ENCODE measurements around the gene RTBDN. TPM values are rescaled to one million over a fixed set of nuclear protein-coding genes. Genes with fewer than 3 reads are reported as not detected.
"Not testable (repeated sequence)": the region's sequence is repeated elsewhere in the genome, so short reads cannot be mapped to it uniquely, and the experiment has no call there.

The RTBDN gene
- total RNA-seq, 1 experiment from 2014 or later, result 0.95 TPM

DNA sequence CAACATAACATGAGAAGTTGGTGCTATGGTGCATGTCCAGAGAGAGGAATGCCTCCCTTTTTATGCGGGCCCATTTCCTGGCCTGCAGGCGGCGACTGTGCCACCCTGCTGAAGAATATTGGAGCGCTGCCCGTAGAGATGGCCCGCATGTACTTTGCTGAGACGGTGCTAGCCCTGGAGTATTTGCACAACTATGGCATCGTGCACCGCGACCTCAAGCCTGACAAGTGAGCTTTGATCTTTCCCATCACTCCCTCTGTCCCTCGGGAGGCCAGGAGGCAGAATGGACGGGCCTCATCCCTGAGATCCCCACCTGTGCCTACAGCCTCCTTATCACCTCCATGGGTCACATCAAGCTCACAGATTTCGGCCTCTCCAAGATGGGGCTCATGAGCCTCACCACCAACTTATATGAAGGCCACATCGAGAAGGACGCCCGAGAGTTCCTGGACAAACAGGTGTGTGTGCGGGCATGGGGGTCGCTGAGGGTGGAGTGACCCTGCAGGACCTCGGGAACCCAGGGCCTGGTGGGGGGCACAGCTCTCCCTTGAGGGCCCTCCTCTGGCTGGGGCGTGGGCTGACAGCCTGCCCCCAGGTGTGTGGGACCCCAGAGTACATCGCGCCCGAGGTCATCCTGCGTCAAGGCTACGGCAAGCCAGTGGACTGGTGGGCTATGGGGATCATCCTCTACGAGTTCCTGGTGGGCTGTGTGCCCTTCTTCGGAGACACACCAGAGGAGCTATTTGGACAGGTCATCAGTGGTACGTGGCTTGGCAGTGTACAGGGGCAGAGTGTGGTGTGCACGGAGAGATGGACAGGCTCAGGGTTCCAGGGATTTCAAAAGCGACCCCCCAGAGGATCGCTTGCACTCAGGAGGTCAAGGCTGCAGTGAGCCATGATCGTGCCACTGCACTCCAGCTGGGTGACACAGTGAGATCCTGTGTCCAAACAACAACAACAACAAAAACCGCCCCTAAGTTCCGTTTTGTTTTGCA lies 30.6 kb upstream of the RTBDN start:
- 0 out of 2 replicates have a peak, but pooled peaks cover 4% of the 10 kb centered on the region for H3K27me3 ChIP-seq
- H3K36me3 ChIP-seq, result no peaks in the 10 kb centered on the region
- no peak overlapping the region for H3K4me3 ChIP-seq
- DNase-seq, result no peak
- H3K9me3 ChIP-seq, result peaks cover 2% of the 10 kb centered on the region; the same call in 1 of the 2 replicates

DNA sequence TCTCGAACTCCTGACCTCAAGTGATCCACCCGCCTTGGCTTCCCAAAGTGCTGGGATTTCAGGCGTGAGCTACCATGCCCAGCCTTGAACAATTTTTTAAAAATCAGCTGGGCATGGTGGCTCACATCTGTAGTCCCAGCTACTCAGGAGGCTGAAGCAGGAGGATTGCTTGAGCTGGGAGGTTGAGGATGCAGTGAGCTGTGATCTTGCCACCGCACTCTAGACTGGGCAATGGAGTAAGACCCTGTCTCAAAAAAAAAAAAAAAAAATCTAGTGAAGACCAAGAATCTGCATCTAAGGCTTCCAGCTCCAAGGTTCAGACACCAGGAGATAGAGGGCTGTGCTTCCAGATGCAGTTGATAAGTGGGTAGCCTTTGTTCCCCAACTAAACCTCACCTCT lies 29.8 kb upstream of the RTBDN start:
- no peak for DNase-seq
- Histone ChIP-seq H3K36me3 (no peaks in the 10 kb centered on the region), H3K27me3 (0 out of 2 replicates have a peak, but pooled peaks cover 4% of the 10 kb centered on the region), H3K9me3 (peaks cover 2% of the 10 kb centered on the region; the same call in 1 of the 2 replicates), H3K4me3 (no peak overlapping the region)

DNA sequence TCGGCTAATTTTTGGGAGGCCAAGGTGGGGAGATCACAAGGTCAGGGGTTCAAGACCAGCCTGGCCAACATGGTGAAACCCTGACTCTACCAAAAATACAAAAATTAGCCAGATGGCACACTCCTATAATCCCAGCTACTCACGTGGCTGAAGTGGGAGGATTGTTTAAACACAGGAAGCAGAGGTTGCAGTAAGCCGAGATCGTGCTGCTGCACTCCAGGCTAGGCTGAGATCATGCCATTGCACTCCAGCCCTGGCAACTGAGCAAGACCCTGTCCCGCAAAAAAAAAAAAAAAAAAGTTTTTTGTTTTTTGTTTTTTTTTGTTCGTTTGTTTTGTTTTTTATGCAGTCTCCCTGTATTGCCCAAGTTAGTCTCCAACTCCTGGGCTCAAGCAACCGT lies 25.2 kb upstream of the RTBDN start:
- peak; percentile 54 for DNase-seq
- Histone ChIP-seq H3K36me3 (no peaks in the 10 kb centered on the region), H3K9me3 (peaks cover 14% of the 10 kb centered on the region), H3K4me3 (no peak overlapping the region), H3K27me3 (0 out of 2 replicates have a peak, but pooled peaks cover 4% of the 10 kb centered on the region)

DNA sequence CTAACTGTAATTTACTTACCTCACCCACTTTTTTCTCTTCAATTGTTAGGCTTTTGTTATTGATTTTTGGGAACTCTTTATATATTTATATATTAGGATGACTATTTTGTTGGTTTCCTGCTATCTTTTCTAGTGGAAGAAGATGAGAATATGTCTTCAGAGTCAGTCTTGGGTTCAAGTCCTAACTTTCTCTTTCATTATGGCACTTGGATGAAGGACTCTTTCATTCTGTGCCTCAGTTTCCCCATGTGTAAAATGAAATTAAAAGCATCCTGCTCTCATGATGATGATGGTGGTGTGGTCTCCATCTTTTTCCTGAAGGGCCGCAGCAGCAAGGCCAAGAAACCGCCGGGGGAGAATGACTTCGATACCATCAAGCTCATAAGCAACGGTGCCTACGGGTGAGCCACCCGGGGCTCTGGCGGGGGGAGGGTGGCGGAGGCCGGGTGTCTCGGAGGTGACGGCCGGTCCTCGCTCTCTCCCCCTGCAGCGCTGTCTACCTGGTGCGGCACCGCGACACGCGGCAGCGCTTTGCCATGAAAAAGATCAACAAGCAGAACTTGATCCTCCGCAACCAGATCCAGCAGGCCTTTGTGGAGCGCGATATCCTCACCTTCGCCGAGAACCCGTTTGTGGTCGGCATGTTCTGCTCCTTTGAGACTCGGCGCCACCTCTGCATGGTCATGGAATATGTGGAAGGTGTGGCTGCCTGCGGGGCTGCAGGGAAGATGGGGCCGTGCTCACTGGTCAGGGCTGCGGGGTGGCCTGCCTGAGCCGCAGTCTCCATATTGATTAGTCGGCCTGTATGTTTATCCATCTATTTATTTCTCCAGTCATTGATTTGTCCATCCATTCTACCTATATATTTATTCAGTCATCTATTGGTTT lies 23.9 kb upstream of the RTBDN start:
- no peak for DNase-seq
- peaks cover 14% of the 10 kb centered on the region for H3K9me3 ChIP-seq
- H3K4me3 ChIP-seq, result no peak overlapping the region
- no peaks in the 10 kb centered on the region for H3K36me3 ChIP-seq
- 0 out of 2 replicates have a peak, but pooled peaks cover 2% of the 10 kb centered on the region for H3K27me3 ChIP-seq

- no peak for DNase-seq
- Histone ChIP-seq H3K27me3 (no peaks in the 10 kb centered on the region), H3K9me3 (peaks cover 14% of the 10 kb centered on the region), H3K4me3 (no peak overlapping the region), H3K36me3 (no peaks in the 10 kb centered on the region)
Observed at GRCh38 chr19:12856653-12857052, 22.3 kb upstream of the RTBDN start.

- Histone ChIP-seq H3K9me3 (no peaks in the 10 kb centered on the region), H3K27me3 (0 out of 2 replicates have a peak, but pooled peaks cover 11% of the 10 kb centered on the region), H3K36me3 (no peaks in the 10 kb centered on the region), H3K4me3 (peak overlapping the region; percentile 7; the same call in 1 of the 2 replicates)
- DNase-seq, result peak; percentile 93
Observed at GRCh38 chr19:12847159-12848139, 13.1 kb upstream of the RTBDN start.

DNA sequence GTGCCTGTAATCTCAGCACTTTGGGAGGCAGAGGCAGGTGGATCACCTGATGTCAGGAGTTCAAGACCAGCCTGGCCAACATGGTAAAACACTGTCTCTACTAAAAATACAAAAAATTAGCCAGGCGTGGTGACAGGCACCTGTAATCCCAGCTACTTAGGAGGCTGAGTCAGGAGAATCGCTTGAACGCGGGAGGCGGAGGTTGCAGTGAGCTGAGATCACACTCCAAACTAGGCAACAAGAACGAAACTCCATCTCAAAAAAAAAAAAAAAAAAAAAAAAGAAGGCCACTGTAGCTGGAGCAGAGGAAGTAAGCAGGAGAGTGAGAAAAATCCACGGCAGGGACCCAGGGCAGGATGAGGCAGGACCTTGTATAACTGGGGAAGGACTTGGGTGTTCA lies 12.2 kb upstream of the RTBDN start:
- H3K27me3 ChIP-seq, result peaks cover 13% of the 10 kb centered on the region; the same call in 1 of the 2 replicates

GRCh38 chr19:12843999-12844732 lies 9.8 kb upstream of the RTBDN start:
- Histone ChIP-seq H3K4me3 (no peak overlapping the region), H3K36me3 (no peaks in the 10 kb centered on the region), H3K27me3 (peaks cover 20% of the 10 kb centered on the region; the same call in 1 of the 2 replicates), H3K9me3 (no peaks in the 10 kb centered on the region)
- DNase-seq, result no peak

More for the DNA sequence above, 12.2 kb upstream of the RTBDN start:
- DNase-seq, H3K4me3 ChIP-seq, H3K36me3 ChIP-seq, H3K9me3 ChIP-seq: not testable (repeated sequence)

DNA sequence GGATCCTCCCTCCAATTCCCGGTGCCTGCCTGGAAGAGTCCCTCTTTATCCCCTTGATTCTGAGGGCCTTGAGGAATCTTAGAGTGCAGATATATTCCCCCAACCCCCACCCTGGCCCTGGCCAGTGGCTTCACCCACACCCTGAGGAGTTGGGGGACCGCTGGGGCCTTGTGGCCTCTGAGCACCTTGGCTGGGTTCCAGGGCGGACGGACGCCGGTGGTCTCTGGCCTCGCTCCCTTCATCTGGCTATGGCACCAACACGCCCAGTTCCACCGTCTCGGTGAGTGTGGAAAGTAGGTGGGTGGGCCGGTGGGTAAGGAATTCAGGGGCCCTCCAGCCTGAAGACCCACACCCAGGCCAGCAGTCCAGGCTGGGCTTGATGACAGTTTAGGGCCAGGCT lies 8.9 kb upstream of the RTBDN start:
- no peak for DNase-seq
- no peak overlapping the region for H3K4me3 ChIP-seq
- H3K27me3 ChIP-seq, result peaks cover 23% of the 10 kb centered on the region; the same call in 1 of the 2 replicates
- no peaks in the 10 kb centered on the region for H3K36me3 ChIP-seq
- H3K9me3 ChIP-seq, result no peaks in the 10 kb centered on the region

DNA sequence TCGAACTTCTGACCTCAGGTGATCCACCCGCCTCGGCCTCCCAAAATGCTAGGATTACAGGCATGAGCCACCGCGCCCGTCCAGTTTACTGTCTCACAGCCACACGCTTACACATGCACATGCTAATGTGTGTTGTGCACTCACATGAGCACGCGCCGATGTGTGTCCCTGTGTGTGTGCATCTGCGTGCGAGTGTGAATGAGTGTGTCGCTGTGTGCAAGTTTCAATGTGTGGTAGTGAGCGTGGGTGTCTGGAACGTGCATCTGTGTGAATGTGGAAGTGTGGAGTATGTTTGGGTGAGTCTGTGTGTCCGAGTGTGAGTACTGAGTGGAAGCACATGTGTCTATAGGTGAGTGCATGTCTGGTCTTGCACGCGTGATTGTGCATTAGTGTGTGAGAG lies 8.1 kb upstream of the RTBDN start:
- Histone ChIP-seq H3K36me3 (no peaks in the 10 kb centered on the region), H3K27me3 (peaks cover 29% of the 10 kb centered on the region), H3K4me3 (no peak overlapping the region), H3K9me3 (no peaks in the 10 kb centered on the region)
- DNase-seq, result no peak

DNA sequence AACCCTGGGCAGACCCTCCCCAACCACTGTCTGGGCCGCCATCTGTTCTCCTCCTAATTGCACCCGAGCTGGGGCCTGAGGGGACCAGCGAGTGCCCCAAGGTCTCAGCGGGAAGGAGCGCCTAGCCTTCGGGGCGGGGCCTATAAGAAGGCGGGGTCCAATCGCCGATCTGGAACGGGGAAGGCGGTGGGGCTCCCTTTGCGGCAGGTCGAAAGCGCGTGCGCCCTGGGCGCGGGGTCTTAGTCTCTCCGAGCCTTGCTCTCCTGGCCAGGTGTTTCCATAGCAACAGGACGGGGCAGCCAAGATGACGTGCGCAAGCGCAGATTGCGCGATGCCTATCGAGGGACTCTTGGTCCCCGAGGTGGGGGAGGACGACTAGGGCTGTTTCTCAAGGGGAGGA lies 6.7 kb upstream of the RTBDN start:
- H3K27me3 ChIP-seq, result peaks cover 33% of the 10 kb centered on the region
- no peak for DNase-seq
- no peak overlapping the region for H3K4me3 ChIP-seq

DNA sequence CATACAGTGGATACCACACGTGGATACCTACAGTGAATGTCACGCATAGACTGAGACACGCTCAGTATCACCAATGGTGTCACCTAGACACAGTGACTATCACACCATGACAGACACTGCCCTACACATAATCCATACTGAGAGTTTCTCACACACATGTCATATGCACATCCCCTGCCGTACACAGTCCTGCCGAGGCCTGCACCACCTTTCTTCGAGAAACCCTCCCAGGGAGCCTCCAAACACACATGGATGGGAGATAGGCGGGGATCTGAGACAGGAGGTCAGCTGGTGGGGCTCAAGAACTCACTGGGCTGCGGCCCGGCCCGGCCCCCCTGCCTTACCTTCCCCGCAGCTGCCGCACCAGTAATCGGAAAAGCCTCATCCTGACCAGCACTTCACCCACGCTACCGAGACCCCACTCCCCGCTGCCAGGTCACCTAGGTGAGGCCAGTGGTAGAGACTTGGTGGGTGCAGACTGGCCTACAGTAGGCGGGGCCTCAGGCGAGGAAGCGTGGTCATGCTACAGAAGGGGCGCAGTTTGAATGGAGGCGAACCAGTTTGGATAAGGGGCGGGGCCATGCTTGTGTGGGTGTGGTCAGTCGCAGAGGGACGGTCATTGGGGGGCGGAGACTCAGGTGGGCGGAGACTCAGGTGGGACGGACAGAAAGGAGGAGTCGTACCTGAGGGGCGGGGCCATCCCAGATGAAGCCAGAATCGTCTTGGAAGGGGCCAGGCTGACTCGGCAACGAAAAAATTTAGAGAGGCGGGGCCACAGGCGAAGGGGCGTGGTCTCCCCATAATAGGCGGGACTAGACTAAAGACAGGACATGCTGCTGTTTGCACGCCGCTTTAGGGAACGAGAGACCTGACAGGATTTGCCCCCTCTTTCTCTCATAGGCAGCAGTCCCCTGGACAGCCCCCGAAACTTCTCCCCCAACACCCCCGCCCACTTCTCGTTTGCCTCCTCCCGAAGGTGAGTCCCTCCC lies 6.0 kb upstream of the RTBDN start:
- Histone ChIP-seq H3K4me3 (no peak overlapping the region), H3K27me3 (peaks cover 38% of the 10 kb centered on the region), H3K9me3 (no peaks in the 10 kb centered on the region), H3K36me3 (no peaks in the 10 kb centered on the region)
- DNase-seq, result peak; percentile 77

More for the DNA sequence above, 6.7 kb upstream of the RTBDN start:
- H3K9me3 ChIP-seq, result no peaks in the 10 kb centered on the region
- H3K36me3 ChIP-seq, result no peaks in the 10 kb centered on the region

DNA sequence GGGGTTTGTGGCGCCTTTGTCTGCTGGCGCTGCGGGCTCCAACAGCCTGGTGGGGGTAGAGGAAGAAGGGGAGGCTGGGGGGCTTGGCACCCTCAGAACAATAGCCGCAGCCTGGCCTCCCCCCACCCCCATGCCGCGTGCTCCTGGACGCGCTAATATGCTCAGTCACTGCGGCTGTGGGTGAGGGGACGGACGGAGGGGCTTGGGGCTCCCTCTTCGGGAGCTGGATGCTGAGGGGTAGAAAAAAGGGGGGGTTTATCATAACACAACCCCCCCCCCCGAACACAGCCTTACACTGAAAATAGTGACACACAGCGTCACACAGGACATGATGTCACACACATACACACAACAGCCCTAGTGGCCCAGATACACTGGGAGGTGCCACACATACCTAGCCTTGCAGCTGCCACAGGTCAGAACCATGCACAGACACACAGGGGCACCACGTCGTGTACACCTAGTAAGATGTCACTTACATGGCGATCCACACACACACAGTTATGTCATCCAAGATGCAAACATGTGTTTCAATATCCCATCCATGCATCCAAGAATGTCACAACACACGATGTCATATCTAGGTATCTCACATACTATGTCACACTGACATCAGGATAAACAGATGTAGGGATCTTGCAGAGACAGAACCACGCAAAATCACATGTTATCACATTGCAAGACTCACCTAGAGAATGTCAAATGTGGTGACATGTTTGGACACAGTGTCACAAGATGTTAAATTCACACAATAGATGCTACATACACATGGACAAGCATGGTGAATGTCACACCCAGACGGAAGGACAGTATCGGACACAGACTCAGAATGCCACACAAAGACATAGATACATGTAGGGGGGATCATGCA lies 4.7 kb upstream of the RTBDN start:
- Histone ChIP-seq H3K4me3 (peak overlapping the region; percentile 51), H3K9me3 (no peaks in the 10 kb centered on the region), H3K27me3 (peaks cover 51% of the 10 kb centered on the region), H3K36me3 (no peaks in the 10 kb centered on the region)
- DNase-seq, result no peak

All from MG63 (cell line).